Endometrial microvascular endothelial cells (primary cell): ENCODE results near the gene LRRC56. TPM values are rescaled to one million over a fixed set of nuclear protein-coding genes. Genes with fewer than 3 reads are reported as not detected.
"Not testable (repeated sequence)": the region's sequence is repeated elsewhere in the genome, so short reads cannot be mapped to it uniquely, and the experiment has no call there.

ENCODE experiments used
- in situ Hi-C: cut with HindIII; loops from 2 replicates; pipeline ENCODE4 v1.10.0; 2017; ENCODE audit warnings: low sequenced_read_pairs, low pct_unique_long_range_greater_than_20kb; ENCODE audit errors: inconsistent ontology term
- total RNA-seq: library from RNA; depleted of rRNA; stranded (reverse); fragments of >200 nt; gene quantifications from one replicate; pipeline ENCODE4 v1.2.3, GENCODE V29; 2015; ENCODE audit errors: inconsistent ontology term

LRRC56 gene
- total RNA-seq, 1 donor from 2014 or later = not detected

DNA sequence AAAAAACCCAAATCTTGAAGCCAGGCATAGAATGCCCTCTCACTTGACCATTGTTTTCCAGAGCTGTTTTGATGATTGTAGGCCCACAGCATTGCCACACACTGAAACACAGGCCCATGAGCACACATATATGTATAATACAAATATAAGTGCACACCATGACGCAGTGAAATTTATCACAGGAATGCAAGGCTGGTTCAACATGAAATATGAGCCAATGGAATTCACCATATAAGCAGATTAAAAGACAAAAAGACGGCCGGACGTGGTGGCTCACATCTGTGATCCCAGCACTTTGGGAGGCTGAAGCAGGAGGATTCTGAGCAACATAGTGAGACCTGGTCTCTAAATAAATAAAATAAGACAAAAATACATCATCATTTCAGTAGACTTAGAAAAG, 20.9 kb upstream of the LRRC56 start:
- in situ Hi-C loops = no loop called here

DNA sequence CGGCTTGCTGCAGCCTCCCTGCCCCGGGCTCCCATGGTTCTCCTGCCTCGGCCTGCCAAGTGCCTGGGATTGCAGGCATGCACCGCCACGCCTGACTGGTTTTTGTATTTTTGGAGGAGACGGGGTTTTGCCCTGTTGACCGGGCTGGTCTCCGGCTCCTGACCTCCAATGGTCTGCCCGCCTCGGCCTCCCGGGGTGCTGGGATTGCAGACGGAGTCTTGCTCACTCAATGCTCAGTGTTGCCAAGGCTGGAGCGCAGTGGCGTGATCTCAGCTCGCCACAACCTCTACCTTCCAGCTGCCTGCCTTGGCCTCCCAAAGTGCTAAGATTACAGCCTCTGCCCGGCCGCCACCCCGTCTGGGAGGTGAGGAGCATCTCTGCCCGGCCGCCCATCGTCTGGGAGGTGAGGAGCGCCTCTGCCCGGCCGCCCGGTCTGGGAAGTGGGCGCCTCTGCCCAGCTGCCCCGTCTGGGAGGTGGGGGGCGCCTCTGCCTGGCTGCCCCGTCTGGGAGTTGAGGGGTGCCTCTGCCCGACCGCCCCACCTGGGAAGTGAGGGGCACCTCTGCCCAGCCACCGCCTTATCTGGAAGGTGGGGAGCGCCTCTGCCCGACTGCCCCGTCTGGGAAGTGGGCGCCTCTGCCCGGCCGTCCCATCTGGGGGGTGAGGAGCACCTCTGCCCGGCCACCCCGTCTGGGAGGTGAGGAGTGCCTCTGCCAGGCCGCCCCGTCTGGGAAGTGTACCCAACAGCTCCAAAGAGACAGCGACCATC, 20.2 kb upstream of the LRRC56 start:
- in situ Hi-C loops = not testable (repeated sequence)

DNA sequence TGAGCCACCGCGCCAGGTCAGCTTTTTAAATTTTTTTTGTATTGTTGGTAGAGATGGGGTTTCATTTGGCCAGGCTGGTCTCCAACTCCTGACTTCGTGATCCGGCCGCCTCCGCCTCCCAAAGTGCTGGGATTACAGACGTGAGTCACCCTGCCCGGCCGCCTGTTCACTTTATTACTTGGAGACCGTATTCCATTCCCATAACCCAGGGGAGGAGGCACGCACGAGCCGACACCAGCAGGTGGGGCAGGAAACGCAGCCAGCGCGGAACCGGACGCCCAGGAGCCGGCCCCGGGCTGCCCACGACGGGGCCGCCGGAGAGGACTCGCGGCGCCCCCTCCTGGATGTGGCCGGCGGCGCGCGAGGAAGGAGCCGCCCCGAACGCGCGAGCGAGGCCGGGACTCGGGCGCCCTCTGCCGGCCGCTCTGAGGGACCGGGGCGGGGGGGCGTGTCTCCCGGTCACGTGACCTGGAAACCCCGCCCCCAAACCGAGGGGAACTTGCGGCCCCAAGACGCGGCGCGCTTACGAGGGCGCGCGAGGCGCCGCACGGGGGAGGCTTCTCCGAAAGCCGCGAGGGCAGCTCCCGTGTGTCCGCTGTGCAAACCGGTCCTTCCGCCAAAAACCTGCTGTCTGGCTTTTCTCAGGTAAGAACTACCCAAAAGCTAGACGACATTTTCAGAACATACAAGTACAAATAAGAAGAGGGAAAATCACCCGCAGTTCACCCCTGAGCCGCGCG, 18.7 kb upstream of the LRRC56 start:
- in situ Hi-C loops = no loop called here

DNA sequence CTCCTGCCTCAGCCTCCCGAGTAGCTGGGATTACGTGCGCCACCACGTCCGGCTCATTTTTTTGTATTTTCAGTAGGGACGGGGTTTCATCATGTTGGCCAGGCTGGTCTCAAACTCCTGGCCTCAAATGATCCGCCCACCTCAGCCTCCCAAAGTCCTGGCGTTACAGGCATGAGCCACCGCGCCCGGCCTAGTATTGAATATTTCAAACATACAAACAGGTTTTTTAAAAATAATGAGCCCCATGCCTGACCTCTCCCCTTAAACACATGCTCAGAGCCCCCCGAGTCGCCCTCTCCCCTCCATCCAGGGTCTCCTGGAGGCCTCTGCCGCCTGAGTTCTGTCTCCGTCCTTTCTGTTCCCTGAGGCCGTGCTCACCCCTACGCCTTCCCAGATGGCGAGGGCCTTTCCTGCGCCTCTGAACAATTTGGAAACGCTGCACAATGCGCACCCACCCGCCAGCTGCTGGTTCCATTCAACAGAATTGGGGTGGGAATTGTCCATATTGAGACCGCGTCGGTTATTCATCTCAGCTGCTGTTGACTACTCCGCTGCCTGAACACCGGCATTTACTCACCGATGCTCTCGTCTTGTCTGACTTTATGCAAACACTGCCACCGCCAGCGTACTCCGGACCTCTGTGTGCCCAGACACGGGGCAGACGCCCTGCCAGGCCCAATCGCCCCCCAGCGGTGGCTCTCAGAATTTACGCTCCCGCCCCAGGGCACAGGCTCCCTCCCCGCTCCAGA, 16.7 kb upstream of the LRRC56 start:
- in situ Hi-C loops = no loop called here

DNA sequence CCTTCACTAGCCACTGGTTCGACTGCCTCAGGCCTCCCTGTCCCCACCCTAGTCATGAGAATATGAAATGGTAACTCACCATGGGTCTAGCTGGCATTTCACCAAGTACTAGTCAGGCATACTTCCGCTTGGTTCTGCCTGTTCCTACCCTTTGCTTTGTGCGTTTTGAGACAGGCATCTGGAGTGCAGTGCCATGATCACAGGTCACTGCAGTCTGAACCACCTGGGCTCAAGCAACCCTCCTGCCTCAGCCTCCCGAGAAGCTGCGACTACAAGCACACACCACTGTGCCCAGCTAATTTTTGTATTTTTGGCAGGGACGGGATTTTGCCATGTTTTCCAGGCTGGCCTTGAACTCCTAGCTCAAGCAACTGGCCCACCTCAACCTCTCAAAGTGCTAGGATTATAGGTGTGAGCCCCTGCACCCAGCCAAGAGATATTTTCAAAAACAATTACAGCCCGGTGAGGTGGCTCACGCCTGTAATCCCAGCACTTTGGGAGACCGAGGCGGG, 16.1 kb upstream of the LRRC56 start:
- in situ Hi-C loops = no loop called here

DNA sequence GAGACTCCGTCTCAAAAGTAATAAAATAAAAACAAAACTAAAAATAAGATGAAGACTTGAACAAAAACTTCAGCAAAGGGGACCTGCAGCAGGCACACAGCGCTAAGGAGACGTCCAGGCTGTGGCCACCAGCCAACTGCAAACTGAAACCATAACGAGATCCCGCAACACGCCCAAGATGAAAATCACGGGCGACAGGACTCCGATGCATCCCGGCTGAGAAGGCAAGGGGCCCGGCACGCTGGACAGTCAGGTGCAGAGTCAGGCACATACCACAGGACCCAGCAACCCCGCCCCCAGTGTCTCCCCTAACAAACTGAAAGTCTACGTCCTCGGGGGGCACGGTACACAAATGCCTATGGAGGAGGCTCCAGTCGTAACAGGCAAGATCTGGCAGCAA, 11.1 kb upstream of the LRRC56 start:
- in situ Hi-C loops = no loop called here

DNA sequence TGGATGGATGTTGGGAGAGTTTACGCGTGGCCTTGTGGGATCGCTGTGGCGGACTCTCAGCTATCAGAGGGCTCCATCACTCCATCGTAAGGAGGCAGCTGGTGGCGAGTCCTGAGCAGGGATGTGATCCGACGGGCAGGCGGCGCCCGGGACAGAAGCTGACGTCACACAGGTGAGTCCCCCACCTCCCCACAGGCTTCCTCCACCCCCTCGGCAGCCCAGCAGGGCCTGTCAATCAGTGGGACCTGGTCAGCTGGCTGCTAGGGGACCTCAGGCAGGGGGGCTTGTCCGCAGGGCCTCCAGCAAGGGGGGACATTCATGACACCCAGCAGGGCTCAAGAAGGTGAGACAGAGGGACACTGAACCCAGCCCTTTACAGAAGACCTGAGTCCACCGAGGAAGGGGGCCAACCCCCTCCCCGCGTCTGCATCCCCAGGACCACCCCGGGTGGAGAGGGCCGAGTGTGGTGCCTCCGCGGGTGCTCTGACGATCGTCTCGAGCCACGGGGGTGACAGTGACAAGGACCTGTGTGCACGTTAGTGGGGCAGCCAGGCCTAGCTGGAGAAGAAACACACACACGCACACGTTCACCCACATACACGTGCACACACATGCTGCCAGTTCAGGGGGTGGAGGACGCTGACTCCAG, 9.0 kb upstream of the LRRC56 start:
- in situ Hi-C loops = no loop called here

DNA sequence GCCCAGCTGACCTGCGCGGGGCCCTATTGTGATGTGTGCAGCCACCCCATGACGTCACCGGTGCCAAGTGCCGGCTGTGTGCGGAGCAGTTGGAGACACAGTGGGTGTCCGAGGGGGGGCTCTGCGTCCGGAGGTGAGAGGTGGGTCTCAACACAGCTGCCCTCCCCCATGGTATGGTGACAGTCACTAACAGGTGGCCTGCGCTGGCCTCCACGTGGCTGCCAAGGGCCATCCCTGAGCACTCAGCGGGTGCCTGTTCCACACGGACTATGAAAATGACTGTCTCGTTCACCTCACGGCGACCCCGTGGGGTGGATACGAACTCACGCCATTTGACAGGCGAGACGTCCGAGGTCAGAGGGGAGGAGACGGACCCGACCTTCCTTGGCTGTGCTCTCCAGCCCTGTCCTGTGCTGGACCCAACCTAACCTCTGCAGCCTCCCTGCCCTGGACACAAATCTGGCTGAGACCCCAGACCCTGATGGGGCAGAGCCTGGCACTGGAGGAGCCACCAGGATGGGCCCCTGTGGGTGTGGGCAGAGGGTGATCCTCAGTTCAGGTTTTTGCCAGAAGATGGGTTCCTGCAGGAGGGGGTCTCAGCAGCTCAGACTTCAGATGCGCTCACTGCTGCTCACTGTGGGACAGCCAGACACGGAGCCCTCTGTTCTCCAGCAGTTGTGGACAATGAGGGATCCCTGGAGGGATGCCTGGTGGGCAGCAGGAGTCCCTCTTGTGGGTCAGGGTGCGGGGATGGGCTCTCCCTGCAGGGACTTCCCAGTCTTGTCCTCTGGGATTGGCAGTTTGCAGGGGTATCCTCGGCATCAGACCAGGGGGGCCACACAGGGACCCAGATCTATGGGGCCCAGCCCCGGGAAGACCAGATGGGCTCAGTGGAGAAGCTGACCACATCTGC, 8.3 kb upstream of the LRRC56 start:
- in situ Hi-C loops = no loop called here

DNA sequence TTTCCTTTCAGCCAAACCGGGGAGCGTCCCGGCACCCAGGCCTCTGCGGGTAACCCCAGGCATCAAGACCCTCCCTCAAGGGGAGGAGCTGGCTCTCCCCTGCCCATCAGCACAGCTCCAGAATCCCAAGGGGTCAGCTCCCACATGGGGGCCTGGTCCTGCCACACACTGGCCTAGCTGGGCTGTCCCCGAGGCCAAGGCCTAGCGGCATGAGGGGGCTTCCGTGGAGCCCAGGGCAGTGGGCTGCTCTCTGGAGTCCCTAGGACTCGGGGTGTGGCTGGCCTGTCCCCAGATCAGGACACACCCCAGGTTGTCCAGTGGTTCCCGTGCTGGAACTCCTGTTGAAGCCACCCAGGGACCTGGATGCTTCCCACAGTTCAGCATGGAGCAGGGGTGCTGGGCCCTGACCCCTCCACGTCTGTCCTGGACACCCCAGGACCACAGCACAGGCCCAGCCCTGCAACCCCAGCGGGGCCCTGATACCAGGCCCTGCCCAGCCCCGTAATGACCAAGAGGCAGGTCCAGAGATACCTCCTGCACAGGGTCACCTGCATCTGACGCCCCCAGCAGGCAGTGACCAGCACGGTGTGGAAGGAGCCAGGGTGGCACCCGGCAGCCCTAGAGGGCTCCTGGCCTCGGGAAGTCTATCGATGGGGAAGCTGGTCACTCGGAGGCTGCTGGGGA, 7.5 kb upstream of the LRRC56 start:
- in situ Hi-C loops = no loop called here

DNA sequence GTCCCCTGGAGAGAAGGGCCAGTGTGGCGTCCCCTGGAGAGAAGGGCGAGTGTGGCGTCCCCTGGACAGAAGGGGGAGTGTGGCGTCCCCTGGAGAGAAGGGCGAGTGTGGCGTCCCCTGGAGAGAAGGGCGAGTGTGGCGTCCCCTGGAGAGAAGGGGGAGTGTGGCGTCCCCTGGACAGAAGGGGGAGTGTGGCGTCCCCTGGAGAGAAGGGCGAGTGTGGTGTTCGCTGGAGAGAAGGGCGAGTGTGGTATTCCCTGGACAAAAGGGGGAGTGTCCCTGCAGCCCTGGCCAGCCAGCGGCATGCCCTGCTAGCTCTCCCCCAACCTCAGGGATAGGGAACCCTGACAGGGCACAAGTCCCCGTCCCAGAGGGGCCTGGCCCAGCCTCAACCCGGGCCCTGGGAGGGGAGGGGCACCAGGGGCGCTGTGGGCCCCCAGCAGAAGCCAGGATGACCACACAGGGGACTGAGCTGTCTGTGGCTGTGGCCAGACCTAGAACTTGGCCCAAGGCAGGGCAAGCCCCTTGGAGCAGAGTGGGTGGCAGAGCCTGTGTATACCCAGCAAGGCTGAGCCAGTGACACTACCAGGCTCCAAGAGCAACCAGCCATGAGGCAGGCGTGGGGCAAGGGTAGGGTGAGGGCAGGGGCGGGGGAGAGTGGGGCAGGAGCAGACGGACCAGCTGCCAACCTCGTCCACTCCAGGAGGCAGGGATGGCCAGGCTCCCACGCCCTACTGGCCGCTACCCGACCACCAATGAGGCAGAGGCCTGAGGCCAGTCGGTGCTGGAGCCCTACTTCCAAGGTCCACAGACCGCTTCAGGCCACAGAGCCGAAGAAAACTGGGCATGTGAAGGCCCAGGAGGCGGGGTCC, 6.1 kb upstream of the LRRC56 start:
- in situ Hi-C loops = no loop called here

DNA sequence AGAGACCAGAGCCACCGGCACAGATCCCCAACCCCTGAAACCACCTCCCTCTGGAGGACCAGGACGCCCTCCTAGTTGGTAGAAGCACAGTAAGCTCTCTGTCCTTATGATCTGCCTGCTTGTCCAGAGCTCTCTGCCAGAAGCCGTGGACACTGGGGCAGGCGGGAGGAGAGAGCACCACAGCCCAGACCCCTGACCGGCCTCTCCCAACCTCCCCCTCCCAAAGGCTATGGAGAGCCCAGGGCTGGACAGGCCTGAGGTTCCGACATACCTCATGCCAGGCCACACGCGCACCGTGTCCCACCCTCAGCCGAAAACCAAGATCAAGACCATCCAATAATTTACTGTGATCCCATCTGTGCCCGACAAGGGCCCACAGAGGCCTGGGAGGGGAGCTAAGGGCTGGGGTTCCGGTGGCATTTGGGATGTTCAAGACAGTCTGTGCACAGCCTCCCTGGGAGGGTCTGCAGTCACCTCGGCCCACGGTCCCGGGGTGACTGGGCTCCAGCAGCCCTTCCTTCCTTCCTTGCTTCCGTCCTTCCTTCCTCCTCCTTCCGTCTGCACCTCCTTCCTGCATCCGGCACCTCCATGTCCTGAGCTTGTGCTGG, 5.3 kb upstream of the LRRC56 start:
- in situ Hi-C loops = no loop called here

DNA sequence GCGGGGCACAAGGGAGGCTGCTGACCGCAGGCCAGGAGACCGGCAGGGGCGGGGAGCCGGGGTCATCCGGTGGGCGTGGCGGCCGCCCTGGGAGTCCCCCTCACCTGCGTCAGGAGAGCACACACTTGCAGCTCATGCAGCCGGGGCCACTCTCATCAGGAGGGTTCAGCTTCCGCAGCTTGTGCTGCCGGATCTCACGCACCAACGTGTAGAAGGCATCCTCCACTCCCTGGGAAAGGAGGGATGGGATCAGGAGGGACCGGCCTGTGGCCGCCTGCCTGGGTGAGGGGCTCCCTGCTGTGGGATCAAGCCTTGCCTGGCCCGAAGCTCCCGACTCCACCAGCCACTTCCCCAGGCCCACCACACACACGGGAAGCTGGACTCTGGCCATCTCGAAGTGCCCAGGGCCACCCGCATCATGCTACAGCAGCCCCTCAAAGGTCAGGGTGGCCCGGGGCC, 4.8 kb upstream of the LRRC56 start:
- in situ Hi-C loops = no loop called here

DNA sequence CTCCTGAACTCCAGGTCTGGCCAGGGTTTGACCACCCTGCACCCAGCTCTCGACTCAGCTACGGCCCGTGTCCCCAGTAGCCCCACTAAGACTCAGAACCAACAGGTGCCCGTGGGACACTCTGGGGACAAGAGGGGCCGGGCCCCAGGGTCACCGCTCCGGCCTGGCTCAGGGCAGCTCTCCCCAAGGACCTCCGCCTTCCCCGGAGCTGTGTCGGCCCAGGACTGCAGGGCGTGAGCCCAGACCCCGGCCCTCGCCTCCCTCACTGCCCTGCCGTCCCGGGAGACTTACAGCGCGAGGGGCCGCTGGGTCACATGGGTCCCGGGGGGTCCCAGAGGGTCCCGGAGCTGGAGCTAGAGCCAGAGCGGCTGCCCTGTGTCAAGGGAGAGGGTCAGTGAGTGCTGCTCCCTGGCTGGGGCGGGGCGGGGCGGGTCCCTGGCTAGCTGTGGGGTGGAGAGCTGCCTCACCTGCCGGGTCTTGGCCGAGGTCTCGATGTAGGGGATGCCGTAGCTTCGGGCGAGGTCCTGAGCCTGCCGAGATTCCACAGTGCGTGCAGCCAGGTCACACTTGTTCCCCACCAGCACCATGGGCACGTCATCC, 4.2 kb upstream of the LRRC56 start:
- in situ Hi-C loops = no loop called here

DNA sequence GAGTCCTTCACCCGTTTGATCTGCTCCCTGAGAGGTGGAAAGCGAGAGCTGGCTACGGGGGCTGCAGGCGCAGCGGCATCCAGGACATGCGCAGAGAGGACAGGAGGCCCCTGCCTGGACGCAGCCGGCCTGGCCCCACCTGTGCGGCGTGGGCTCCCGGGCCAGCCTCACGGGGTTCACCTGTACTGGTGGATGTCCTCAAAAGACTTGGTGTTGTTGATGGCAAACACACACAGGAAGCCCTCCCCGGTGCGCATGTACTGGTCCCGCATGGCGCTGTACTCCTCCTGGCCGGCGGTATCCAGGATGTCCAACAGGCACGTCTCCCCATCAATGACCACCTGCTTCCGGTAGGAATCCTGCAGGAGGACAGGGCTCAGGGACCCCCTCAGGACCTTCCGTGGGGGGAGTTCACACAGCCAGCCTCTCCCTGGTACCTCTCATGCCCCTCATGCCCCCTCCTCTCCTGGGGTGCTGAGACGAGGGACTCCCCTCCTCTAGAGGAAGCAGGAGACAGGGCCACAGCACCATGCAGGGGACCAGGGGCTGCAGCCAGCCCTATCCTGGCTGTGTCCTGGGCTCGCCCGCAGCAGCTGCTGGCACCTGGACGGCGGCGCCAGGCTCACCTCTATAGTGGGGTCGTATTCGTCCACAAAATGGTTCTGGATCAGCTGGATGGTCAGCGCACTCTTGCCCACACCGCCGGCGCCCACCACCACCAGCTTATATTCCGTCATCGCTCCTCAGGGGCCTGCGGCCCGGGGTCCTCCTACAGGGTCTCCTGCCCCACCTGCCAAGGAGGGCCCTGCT, 3.5 kb upstream of the LRRC56 start:
- in situ Hi-C loops = no loop called here
